Measurements from ENCODE around the gene DOC2A. TPM values are rescaled to one million over a fixed set of nuclear protein-coding genes. Genes with fewer than 3 reads are reported as not detected.

DOC2A gene
- total and polyA plus RNA-seq, 4 donors: 0.09 to 0.22 (median 0.17) TPM; not detected in 1

DNA sequence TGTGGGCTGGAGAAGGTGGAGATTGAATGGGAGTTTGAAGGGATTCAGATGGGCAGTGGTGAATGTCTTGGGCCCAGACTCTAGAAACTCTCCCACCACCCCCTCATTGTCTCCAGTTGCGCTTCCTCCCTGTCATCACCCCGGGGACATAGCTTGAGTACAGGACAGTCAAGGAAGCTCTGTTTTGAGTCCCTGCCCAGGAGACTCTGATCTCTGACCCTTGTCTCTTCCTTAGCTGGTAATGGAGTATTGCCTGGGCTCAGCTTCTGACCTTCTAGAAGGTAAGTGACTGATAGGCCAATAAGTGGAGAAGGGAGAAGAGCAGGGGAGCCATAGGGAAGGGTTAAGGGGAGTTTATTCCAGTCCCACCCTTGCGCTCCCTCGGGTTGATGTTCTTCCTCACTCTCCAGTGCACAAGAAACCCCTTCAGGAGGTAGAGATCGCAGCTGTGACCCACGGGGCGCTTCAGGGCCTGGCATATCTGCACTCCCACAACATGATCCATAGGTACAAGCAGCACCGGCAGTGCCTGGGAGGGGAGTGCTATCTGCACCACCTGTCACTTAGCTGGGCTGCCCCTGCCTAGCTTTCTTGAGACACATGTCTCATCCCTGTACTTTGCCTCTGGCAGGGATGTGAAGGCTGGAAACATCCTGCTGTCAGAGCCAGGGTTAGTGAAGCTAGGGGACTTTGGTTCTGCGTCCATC, 32.1 kb downstream of the DOC2A start:
- Histone ChIP-seq H3K4me1 (ENCODE audit: control insufficient read depth in 4 of 4, insufficient read depth in 4 of 4, low read length in 3 of 4) (peaks cover 3 to 25% (median 21%) of the 10 kb centered on the region in 4 donors), H3K36me3 (ENCODE audit: control insufficient read depth in 4 of 4, insufficient read depth in 3 of 4, low read depth in 1 of 4, low read length in 3 of 4) (peaks cover 17 to 54% (median 46%) of the 10 kb centered on the region in 4 donors), H3K27ac (ENCODE audit: low read depth in 1 of 2, low read length in 2 of 2) (no peak overlapping the region), H3K27me3 (ENCODE audit: control insufficient read depth in 4 of 4, insufficient read depth in 4 of 4, low read length in 3 of 4) (no peaks in the 10 kb centered on the region), H3K9me3 (ENCODE audit: control insufficient read depth in 4 of 4, low read length in 3 of 4) (no peaks in the 10 kb centered on the region), H3K9ac (ENCODE audit: low read depth in 1 of 2, low read length in 2 of 2) (no peak overlapping the region), H3K4me3 (ENCODE audit: low read depth in 1 of 3, low read length in 3 of 3) (no peak overlapping the region)
- WGBS: 91% methylated on average over 9 of the region's 9 CpGs
- no peak for DNase-seq (ENCODE audit: low spot score)
- TF ChIP-seq, protein P1, sequence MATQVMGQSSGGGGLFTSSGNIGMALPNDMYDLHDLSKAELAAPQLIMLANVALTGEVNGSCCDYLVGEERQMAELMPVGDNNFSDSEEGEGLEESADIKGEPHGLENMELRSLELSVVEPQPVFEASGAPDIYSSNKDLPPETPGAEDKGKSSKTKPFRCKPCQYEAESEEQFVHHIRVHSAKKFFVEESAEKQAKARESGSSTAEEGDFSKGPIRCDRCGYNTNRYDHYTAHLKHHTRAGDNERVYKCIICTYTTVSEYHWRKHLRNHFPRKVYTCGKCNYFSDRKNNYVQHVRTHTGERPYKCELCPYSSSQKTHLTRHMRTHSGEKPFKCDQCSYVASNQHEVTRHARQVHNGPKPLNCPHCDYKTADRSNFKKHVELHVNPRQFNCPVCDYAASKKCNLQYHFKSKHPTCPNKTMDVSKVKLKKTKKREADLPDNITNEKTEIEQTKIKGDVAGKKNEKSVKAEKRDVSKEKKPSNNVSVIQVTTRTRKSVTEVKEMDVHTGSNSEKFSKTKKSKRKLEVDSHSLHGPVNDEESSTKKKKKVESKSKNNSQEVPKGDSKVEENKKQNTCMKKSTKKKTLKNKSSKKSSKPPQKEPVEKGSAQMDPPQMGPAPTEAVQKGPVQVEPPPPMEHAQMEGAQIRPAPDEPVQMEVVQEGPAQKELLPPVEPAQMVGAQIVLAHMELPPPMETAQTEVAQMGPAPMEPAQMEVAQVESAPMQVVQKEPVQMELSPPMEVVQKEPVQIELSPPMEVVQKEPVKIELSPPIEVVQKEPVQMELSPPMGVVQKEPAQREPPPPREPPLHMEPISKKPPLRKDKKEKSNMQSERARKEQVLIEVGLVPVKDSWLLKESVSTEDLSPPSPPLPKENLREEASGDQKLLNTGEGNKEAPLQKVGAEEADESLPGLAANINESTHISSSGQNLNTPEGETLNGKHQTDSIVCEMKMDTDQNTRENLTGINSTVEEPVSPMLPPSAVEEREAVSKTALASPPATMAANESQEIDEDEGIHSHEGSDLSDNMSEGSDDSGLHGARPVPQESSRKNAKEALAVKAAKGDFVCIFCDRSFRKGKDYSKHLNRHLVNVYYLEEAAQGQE (IDR thresholded peaks at IDR 0.05): no peak
- TF ChIP-seq, protein P2, sequence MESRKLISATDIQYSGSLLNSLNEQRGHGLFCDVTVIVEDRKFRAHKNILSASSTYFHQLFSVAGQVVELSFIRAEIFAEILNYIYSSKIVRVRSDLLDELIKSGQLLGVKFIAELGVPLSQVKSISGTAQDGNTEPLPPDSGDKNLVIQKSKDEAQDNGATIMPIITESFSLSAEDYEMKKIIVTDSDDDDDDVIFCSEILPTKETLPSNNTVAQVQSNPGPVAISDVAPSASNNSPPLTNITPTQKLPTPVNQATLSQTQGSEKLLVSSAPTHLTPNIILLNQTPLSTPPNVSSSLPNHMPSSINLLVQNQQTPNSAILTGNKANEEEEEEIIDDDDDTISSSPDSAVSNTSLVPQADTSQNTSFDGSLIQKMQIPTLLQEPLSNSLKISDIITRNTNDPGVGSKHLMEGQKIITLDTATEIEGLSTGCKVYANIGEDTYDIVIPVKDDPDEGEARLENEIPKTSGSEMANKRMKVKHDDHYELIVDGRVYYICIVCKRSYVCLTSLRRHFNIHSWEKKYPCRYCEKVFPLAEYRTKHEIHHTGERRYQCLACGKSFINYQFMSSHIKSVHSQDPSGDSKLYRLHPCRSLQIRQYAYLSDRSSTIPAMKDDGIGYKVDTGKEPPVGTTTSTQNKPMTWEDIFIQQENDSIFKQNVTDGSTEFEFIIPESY (IDR thresholded peaks at IDR 0.05): no peak
- no peak for TF ChIP-seq YY1 (IDR thresholded peaks at IDR 0.05)
- no peak for TF ChIP-seq RAD21 (IDR thresholded peaks at IDR 0.05)
- TF ChIP-seq NR2F2 (IDR thresholded peaks at IDR 0.05): no peak
- TF ChIP-seq, protein P3, sequence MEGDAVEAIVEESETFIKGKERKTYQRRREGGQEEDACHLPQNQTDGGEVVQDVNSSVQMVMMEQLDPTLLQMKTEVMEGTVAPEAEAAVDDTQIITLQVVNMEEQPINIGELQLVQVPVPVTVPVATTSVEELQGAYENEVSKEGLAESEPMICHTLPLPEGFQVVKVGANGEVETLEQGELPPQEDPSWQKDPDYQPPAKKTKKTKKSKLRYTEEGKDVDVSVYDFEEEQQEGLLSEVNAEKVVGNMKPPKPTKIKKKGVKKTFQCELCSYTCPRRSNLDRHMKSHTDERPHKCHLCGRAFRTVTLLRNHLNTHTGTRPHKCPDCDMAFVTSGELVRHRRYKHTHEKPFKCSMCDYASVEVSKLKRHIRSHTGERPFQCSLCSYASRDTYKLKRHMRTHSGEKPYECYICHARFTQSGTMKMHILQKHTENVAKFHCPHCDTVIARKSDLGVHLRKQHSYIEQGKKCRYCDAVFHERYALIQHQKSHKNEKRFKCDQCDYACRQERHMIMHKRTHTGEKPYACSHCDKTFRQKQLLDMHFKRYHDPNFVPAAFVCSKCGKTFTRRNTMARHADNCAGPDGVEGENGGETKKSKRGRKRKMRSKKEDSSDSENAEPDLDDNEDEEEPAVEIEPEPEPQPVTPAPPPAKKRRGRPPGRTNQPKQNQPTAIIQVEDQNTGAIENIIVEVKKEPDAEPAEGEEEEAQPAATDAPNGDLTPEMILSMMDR (IDR thresholded peaks at IDR 0.05; ENCODE audit: low read depth, low read length, missing input control): no peak
- no peak for TF ChIP-seq FOXA1 (IDR thresholded peaks at IDR 0.05)
- no peak for TF ChIP-seq SP1 (IDR thresholded peaks at IDR 0.05)
- TF ChIP-seq HNF4A (conservative IDR thresholded peaks at IDR 0.05): no peak
- TF ChIP-seq, protein P4, sequence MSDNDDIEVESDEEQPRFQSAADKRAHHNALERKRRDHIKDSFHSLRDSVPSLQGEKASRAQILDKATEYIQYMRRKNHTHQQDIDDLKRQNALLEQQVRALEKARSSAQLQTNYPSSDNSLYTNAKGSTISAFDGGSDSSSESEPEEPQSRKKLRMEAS (IDR thresholded peaks at IDR 0.05): no peak
- no peak for TF ChIP-seq RXRA (IDR thresholded peaks at IDR 0.05)
- TF ChIP-seq JUND (IDR thresholded peaks at IDR 0.05): no peak
- TF ChIP-seq HNF4G (IDR thresholded peaks at IDR 0.05): no peak

DNA sequence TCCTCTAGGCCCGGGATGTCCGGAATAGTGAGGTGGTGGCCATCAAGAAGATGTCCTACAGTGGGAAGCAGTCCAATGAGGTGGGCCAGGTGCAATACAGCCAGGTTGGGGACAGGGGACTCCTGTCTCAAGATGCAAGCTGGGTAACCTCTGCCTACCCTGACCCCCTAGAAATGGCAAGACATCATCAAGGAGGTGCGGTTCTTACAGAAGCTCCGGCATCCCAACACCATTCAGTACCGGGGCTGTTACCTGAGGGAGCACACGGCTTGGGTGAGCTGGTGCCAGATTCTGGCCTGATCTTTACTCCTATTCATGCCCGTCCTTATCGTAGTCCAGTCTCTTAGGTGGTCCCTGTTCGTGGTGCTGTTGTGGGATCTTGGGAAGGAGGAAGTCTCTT, 32.7 kb downstream of the DOC2A start:
- 94% methylated on average over 9 of the region's 9 CpGs for WGBS

More for the DNA sequence above, 32.7 kb downstream of the DOC2A start:
- no peak for DNase-seq (ENCODE audit: low spot score)
- H3K36me3 ChIP-seq (ENCODE audit: control insufficient read depth in 4 of 4, insufficient read depth in 3 of 4, low read depth in 1 of 4, low read length in 3 of 4): peaks cover 13 to 47% (median 40%) of the 10 kb centered on the region in 4 donors
- no peak overlapping the region for H3K27ac ChIP-seq (ENCODE audit: low read depth in 1 of 2, low read length in 2 of 2)
- H3K4me1 ChIP-seq (ENCODE audit: control insufficient read depth in 4 of 4, insufficient read depth in 4 of 4, low read length in 3 of 4): peaks cover 3 to 28% (median 22%) of the 10 kb centered on the region in 4 donors
- no peaks in the 10 kb centered on the region for H3K9me3 ChIP-seq (ENCODE audit: control insufficient read depth in 4 of 4, low read length in 3 of 4)
- no peak overlapping the region for H3K4me3 ChIP-seq (ENCODE audit: low read depth in 1 of 3, low read length in 3 of 3)
- H3K9ac ChIP-seq (ENCODE audit: low read depth in 1 of 2, low read length in 2 of 2): no peak overlapping the region
- TF ChIP-seq GABPA (IDR thresholded peaks at IDR 0.05 in 1 of 2, conservative IDR thresholded peaks at IDR 0.05 in 1 of 2) (no peak), YY1 (IDR thresholded peaks at IDR 0.05) (no peak), FOXA2 (IDR thresholded peaks at IDR 0.05) (no peak), TAF1 (conservative IDR thresholded peaks at IDR 0.05) (no peak), HNF4A (conservative IDR thresholded peaks at IDR 0.05) (no peak), SP1 (IDR thresholded peaks at IDR 0.05) (no peak), RXRA (IDR thresholded peaks at IDR 0.05) (no peak), FOXA1 (IDR thresholded peaks at IDR 0.05) (no peak), EGR1 (IDR thresholded peaks at IDR 0.05; ENCODE audit: low read depth in 2 of 2) (no peak), JUND (IDR thresholded peaks at IDR 0.05) (no peak)
- TF ChIP-seq, protein P5, sequence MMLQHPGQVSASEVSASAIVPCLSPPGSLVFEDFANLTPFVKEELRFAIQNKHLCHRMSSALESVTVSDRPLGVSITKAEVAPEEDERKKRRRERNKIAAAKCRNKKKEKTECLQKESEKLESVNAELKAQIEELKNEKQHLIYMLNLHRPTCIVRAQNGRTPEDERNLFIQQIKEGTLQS (IDR thresholded peaks at IDR 0.05): no peak
- TF ChIP-seq, protein P3 (IDR thresholded peaks at IDR 0.05; ENCODE audit: low read depth, low read length, missing input control): no peak
- TF ChIP-seq, protein P2 (IDR thresholded peaks at IDR 0.05): no peak
- H3K27me3 ChIP-seq (ENCODE audit: control insufficient read depth in 4 of 4, insufficient read depth in 4 of 4, low read length in 3 of 4): no peaks in the 10 kb centered on the region
